Activated naive CD8-positive, alpha-beta T cell (primary cell): Measurements from ENCODE around the gene KIF25.

ENCODE experiments used
- H3K27ac Mint-ChIP-seq: one replicate; pipeline ENCODE4 v1.8.0; 2021; ENCODE audit warnings: mixed read lengths
- H3K27me3 Mint-ChIP-seq: one replicate; pipeline ENCODE4 v1.8.0; 2021; ENCODE audit warnings: mixed read lengths
- H3K36me3 Mint-ChIP-seq: one replicate; pipeline ENCODE4 v1.8.0; 2021; ENCODE audit warnings: mixed read lengths
- H3K4me1 Mint-ChIP-seq: one replicate; pipeline ENCODE4 v1.8.0; 2021; ENCODE audit warnings: low read depth, mixed read lengths
- H3K4me3 Mint-ChIP-seq: one replicate; pipeline ENCODE4 v1.8.0; 2021; ENCODE audit warnings: mild to moderate bottlenecking, mixed read lengths
- H3K9me3 Mint-ChIP-seq: one replicate; pipeline ENCODE4 v1.8.0; 2021; ENCODE audit warnings: low read depth, mixed read lengths

The KIF25 gene

GRCh38 chr6:168078175-168078942 lies 80.9 kb downstream of the KIF25 start:
- no peaks in the 10 kb centered on the region for H3K27me3 Mint-ChIP-seq
- H3K4me1 Mint-ChIP-seq: no peaks in the 10 kb centered on the region
- no peaks in the 10 kb centered on the region for H3K9me3 Mint-ChIP-seq
- no peak overlapping the region for H3K4me3 Mint-ChIP-seq
- no peaks in the 10 kb centered on the region for H3K36me3 Mint-ChIP-seq
- H3K27ac Mint-ChIP-seq: no peak overlapping the region

GRCh38 chr6:168078943-168079405 lies 81.5 kb downstream of the KIF25 start, which contains the start of gene FRMD1:
Gene FRMD1, minus strand, starts transcription at chr6:168079212. Its CDS starts 118 bp downstream, at chr6:168079094.
- Mint-ChIP-seq H3K9me3 (no peaks in the 10 kb centered on the region), H3K4me1 (no peaks in the 10 kb centered on the region), H3K27me3 (no peaks in the 10 kb centered on the region), H3K4me3 (no peak within 1 kb of the TSS), H3K27ac (no peak within 1 kb of the TSS), H3K36me3 (no peaks in the 10 kb centered on the region)

GRCh38 chr6:168080393-168081077 lies 83.1 kb downstream of the KIF25 start:
- no peak overlapping the region for H3K4me3 Mint-ChIP-seq
- H3K27me3 Mint-ChIP-seq: no peaks in the 10 kb centered on the region
- no peaks in the 10 kb centered on the region for H3K36me3 Mint-ChIP-seq
- H3K4me1 Mint-ChIP-seq: no peaks in the 10 kb centered on the region
- H3K27ac Mint-ChIP-seq: no peak overlapping the region
- H3K9me3 Mint-ChIP-seq: no peaks in the 10 kb centered on the region

GRCh38 chr6:168081858-168082546 lies 84.5 kb downstream of the KIF25 start:
- no peak overlapping the region for H3K4me3 Mint-ChIP-seq
- H3K27me3 Mint-ChIP-seq: no peaks in the 10 kb centered on the region
- no peak overlapping the region for H3K27ac Mint-ChIP-seq
- no peaks in the 10 kb centered on the region for H3K36me3 Mint-ChIP-seq
- H3K4me1 Mint-ChIP-seq: no peaks in the 10 kb centered on the region
- no peaks in the 10 kb centered on the region for H3K9me3 Mint-ChIP-seq

GRCh38 chr6:168082860-168083513 lies 85.5 kb downstream of the KIF25 start:
- Mint-ChIP-seq H3K9me3 (no peaks in the 10 kb centered on the region), H3K27me3 (no peaks in the 10 kb centered on the region), H3K4me3 (no peak overlapping the region), H3K4me1 (no peaks in the 10 kb centered on the region), H3K27ac (no peak overlapping the region), H3K36me3 (no peaks in the 10 kb centered on the region)

GRCh38 chr6:168083514-168083885 lies 86.0 kb downstream of the KIF25 start:
- no peaks in the 10 kb centered on the region for H3K4me1 Mint-ChIP-seq
- H3K27me3 Mint-ChIP-seq: no peaks in the 10 kb centered on the region
- H3K9me3 Mint-ChIP-seq: no peaks in the 10 kb centered on the region
- no peaks in the 10 kb centered on the region for H3K36me3 Mint-ChIP-seq
- no peak overlapping the region for H3K4me3 Mint-ChIP-seq
- H3K27ac Mint-ChIP-seq: no peak overlapping the region

- Mint-ChIP-seq H3K27ac (no peak overlapping the region), H3K36me3 (no peaks in the 10 kb centered on the region), H3K27me3 (no peaks in the 10 kb centered on the region), H3K4me3 (no peak overlapping the region), H3K4me1 (no peaks in the 10 kb centered on the region), H3K9me3 (no peaks in the 10 kb centered on the region)
These were observed 87.1 kb downstream of the KIF25 start for GRCh38 chr6:168084465-168085160.

GRCh38 chr6:168086066-168086465 lies 88.6 kb downstream of the KIF25 start:
- Mint-ChIP-seq H3K4me3 (no peak overlapping the region), H3K36me3 (no peaks in the 10 kb centered on the region), H3K4me1 (no peaks in the 10 kb centered on the region), H3K27me3 (peaks cover 2% of the 10 kb centered on the region), H3K9me3 (no peaks in the 10 kb centered on the region), H3K27ac (no peak overlapping the region)

GRCh38 chr6:168086616-168087015 lies 89.1 kb downstream of the KIF25 start:
- no peak overlapping the region for H3K4me3 Mint-ChIP-seq
- H3K27ac Mint-ChIP-seq: no peak overlapping the region
- H3K27me3 Mint-ChIP-seq: peaks cover 2% of the 10 kb centered on the region
- H3K4me1 Mint-ChIP-seq: no peaks in the 10 kb centered on the region
- H3K36me3 Mint-ChIP-seq: no peaks in the 10 kb centered on the region
- H3K9me3 Mint-ChIP-seq: no peaks in the 10 kb centered on the region

- Mint-ChIP-seq H3K36me3 (no peaks in the 10 kb centered on the region), H3K9me3 (no peaks in the 10 kb centered on the region)
These were observed 90.1 kb downstream of the KIF25 start for GRCh38 chr6:168087436-168088160.

GRCh38 chr6:168088161-168089053 lies 90.9 kb downstream of the KIF25 start:
- H3K4me3 Mint-ChIP-seq: no peak overlapping the region
- no peak overlapping the region for H3K27ac Mint-ChIP-seq
- no peaks in the 10 kb centered on the region for H3K4me1 Mint-ChIP-seq
- H3K36me3 Mint-ChIP-seq: no peaks in the 10 kb centered on the region
- peaks cover 2% of the 10 kb centered on the region for H3K27me3 Mint-ChIP-seq
- no peaks in the 10 kb centered on the region for H3K9me3 Mint-ChIP-seq

More at GRCh38 chr6:168087436-168088160, 90.1 kb downstream of the KIF25 start:
- H3K4me1 Mint-ChIP-seq: no peaks in the 10 kb centered on the region
- H3K4me3 Mint-ChIP-seq: no peak overlapping the region
- no peak overlapping the region for H3K27ac Mint-ChIP-seq
- peaks cover 2% of the 10 kb centered on the region for H3K27me3 Mint-ChIP-seq

- no peaks in the 10 kb centered on the region for H3K36me3 Mint-ChIP-seq
- no peaks in the 10 kb centered on the region for H3K4me1 Mint-ChIP-seq
- no peaks in the 10 kb centered on the region for H3K9me3 Mint-ChIP-seq
- H3K27me3 Mint-ChIP-seq: peaks cover 2% of the 10 kb centered on the region
- H3K27ac Mint-ChIP-seq: no peak overlapping the region
- H3K4me3 Mint-ChIP-seq: no peak overlapping the region
These were observed 92.0 kb downstream of the KIF25 start for GRCh38 chr6:168089186-168090063.
